GM10847 (cell line): ENCODE results near the gene TRIM59.

Experiments used
- POLR2A ChIP-seq: IDR thresholded peaks from 2 replicates; pipeline ENCODE4 v1.6.1; 2011; ENCODE audit not compliant: insufficient read length; ENCODE audit errors: extremely low read depth

The TRIM59 gene, protein sequence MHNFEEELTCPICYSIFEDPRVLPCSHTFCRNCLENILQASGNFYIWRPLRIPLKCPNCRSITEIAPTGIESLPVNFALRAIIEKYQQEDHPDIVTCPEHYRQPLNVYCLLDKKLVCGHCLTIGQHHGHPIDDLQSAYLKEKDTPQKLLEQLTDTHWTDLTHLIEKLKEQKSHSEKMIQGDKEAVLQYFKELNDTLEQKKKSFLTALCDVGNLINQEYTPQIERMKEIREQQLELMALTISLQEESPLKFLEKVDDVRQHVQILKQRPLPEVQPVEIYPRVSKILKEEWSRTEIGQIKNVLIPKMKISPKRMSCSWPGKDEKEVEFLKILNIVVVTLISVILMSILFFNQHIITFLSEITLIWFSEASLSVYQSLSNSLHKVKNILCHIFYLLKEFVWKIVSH

DNA sequence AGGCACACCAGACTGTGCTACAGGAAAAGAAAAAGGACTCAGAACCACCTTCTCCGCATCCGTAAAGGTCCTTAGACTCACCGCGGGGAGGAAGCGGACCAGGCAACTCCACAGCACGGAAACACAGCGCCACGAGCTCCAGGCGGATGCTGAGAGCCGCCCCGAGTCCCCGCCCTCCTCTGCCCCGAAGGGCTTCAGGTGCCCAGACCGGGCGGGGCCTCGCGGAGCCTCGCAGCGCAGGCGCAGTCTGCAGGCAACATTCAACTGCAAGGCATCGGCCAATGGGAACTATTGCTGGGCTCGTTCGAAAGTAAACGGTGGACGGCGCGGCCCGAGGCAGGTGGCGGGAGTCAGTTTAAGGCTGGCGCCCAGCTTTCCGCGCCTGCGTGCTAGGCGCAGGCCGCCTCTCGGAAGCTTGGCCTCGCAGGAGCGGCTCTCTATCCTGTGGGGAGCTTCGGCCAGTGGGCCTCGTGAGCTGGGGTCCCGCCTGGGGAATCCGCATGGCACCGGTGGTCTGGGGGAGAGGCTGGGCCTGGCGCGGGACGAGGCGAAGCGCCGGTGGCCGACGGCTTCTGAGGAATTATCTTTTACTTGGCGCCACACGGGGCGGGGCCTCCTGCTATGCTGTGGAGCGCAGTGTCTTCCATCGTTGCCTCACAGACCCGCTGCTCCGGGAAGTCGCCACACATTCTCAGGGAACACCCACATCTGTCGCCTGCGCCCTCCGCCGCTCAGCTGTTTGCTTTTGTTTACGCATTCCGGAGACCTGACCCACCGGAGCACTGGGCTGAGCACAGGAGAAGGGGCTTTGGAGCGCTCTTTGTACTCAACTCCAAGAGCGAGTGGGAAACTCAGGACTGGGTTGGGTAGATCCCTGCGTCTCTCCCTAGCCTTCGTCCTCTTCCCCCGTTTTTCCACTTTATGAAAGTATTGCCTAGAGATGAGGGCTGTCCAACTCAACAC, at the start of gene TRIM59:
TSS of gene TRIM59 (minus strand) at position 151 of the 963 bp plus-strand sequence. CDS start 10,603 bp downstream, outside the sequence.
- TF ChIP-seq POLR2A, result peak; percentile 78

DNA sequence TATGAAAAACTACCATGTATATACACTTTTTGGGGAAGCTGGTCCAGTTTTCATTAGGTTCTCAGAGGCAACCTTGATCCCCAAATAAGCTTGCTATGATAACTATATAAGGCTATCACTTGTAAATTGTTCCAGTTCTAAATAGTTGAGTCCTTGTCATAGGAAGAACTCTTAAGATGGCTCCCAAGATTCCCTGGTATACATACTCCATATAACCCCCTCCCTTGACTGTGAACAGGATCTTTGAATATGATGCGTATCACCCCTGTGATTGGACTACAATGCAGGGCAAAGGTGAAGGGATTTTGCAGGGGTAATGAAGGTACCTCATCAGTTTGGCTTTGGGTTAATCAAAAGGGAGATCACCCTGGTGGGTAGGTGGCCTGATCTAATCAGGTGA, 48.6 kb upstream of the TRIM59 start:
- TF ChIP-seq POLR2A, result no peak

DNA sequence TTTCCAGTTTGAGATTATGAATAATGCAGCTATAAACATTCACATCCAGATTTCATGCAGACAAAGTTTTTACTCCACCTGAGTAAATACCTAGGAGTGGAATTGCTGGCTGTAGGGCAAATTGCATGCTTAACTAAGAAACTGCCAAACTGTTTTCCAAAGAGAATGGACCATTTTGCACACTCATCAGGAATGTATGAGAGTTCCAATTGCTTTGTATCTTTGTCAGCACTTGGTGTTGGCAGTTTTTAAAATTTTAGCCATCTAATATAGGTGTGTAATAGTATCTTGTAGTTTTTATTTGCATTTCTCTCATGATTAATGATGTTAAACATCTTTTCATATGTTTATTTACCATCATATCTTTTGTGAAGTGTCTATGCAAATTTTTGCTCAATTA, 40.6 kb upstream of the TRIM59 start:
- TF ChIP-seq POLR2A, result no peak

DNA sequence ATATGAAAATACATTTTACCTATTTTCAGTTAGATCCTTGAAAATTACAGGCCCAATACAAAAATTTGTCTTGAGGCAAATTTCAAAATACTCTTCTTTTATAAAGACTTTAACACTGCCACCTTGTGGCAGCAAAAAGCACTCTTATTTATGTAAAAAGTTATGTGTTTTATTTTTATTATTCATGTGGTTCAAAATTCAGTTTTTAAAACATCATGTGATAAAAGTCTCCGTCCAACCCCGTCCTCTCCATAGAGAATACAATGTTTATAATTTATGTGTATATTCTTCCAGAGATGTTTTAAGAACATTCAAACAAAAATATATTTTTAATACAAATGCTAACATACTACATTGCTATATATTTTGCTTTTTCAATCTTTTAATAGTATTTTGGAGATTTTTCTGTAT, 36.9 kb upstream of the TRIM59 start:
- TF ChIP-seq POLR2A, result no peak

DNA sequence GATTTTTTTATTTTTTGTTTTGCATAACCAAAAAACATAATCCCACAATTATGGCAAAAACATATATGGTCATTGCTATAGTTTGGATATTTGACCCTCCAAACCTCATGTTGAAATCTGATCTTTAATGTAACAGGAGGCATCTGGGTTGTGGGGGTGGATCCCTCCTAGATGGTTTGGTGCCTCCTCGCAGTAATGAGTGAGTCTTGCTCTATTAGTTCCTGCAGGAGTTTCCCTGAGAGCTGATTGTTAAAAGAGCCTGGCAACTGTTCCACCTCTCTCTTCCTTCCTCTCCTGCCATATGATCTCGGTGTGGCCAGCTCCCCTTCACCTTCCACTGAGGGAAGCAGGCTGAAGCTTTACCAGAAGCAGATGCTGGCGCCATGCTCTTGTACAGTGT, 33.2 kb upstream of the TRIM59 start:
- TF ChIP-seq POLR2A, result no peak

DNA sequence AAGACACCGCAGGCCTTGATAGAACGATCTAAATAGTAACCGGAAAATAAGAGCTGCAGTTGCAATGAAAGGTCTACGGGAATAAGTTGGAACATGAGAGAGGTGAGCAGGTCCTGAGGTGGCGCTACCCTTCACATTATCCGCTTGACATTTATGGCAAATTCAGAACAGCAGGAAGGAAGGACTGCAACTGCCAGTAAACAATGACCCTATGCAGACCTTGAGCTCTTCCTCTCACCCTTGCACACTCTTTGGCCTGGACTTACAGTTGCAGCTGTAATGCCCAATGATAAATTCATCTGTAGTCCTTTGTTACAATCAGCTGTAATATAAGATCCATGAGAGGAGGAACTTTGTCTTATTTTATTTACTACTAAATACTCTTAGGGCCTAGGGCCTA, 32.3 kb upstream of the TRIM59 start:
- no peak for TF ChIP-seq POLR2A

DNA sequence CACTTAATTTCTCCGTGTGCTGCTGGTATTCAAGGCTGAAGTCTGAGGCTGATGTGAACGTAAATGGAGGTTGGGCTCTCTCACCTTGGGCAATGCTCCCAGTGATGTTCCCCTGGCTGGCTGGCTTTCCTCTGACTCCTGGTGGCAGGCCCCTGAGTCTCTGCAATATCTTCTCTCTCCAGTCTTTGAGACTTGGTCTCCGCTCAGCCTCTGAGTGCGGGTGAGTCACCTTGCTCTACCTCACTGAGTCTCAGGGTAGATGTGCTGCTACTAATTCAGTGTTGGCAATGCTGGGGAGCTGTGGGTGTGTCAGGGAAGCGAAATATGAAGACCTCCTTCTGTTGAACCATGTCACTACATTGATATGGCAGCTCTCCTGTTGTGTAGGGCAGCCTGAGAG, 31.3 kb upstream of the TRIM59 start:
- no peak for TF ChIP-seq POLR2A

DNA sequence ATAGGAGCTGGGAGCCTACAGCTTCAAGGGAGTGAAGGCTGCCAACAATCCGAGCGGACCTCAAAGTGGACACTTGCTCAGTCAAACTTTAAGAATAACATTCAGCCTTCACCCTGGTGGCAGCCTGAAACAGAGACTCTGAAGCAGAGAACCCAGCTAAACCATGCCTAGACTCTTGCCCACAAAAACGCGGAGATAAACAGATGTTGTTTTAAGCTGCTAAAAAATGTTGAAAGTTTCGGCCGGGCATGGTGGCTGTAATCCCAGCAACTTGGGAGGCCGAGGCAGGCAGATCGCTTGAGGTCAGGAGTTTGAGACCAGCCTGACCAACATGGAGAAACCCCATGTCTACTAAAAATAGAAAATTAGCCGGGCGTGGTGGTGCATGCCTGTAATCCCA, 29.8 kb upstream of the TRIM59 start:
- no peak for TF ChIP-seq POLR2A

DNA sequence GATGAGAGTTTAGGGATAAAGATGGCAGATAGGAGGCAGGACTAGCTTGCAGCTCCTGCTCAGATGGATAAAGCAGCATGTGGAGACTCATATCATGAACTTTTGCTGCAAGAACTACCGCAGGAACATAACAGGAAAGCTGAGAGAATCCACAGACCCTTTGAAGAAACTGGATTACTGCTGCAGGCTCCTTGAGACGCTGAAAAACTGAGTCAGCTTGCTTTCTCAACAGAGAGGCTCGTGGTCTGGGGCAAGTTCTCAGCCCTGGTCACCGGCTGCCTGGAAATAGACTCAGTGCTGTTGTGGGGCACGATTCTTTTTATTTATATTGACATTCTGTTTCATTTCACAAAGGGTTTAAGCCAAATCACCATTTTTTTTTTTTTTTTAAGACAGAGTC, 28.8 kb upstream of the TRIM59 start:
- no peak for TF ChIP-seq POLR2A

DNA sequence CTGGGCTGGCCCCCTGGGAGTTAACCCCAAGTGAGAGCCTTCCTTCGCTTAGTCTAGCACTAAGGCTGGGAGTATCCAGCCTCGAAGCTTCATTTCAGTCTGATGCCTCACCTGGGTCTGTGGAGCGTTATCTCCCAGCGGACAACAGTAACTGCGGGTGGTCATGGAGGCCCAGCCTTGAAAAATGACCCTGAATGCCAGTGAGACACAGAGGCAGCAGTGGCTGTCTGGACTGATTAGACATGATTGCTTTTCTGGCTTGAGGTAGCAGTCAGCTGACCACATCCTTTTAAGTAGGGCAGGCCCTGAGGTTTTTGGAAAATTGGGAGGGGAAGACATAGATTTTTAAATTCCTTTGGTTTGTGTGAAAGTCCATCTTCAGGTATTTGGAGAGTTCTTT, 28.2 kb upstream of the TRIM59 start:
- TF ChIP-seq POLR2A, result no peak

DNA sequence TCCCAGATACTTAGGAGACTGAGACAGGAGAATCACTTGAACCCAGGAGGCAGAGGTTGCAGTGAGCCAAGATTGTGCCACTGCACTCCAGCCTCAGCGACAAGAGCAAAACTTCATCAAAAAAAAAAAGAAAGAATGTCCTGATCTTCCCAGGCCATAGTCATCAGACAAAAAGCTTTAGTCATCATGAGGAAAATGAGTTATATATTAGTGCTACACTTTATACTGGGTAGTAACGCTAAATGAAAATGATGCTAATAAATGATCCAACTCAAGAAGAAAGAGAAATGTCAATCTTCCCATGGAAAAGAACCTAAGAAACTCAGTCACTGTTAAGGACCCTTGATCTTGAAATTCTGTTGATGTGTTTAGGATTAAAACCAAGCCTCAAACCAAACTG, 26.3 kb upstream of the TRIM59 start:
- no peak for TF ChIP-seq POLR2A

DNA sequence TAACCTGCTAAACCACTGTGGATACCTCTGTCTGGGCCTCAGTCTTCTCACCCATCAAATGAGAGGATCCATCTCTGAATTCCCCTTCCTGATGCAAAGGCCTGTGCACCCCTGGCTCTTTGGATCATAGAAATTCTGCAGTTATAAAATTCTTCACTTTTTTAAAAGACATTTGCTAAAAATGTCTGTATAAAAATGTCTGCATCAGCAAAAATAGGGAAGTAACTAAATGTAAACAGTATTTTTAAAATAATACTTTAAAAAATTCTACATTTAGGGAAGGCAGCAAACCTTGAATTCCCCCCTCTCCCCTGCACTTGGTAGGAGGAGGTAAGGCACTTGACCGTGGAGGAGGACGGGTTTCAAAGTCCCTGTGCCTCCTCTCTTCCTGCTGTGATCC, 25.6 kb upstream of the TRIM59 start:
- no peak for TF ChIP-seq POLR2A

DNA sequence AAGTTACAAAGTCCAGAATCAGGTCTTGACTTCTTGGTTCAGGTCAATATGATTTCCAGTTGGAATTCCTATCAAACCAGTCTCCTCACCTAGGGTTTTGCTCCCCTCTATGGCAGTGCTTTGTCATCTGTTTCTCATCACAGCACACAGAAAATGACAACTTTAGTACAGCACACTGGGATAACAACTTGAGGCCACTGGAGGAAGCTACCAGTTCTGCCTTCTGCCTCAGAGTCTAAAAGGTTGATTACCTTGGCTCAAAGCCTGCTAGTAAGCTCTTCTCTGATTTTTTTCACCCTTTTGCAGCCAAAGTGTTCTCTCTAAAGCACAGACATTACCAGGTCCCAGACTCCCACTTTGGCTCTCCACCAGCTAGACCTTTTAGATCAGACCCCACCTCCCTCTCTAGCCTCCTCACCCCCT, 24.8 kb upstream of the TRIM59 start:
- no peak for TF ChIP-seq POLR2A

DNA sequence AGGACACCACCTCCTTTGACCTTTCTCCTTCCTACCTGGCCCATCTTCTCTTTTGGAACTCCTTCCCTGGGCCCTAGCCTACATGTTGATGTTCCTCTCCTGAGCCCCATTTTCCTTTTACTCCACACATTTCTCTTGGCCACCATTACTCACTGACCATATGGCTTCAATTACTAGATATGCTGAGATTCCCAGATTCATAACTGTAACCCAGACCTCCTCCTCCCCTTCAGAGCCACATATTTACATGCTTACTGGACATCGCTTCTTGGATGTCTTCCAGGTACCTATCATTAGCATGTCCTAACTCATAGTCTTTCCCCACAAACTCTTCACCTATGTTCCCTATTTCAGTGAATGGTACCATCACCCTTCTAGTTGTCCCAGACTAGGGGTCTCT, 24.4 kb upstream of the TRIM59 start:
- no peak for TF ChIP-seq POLR2A

DNA sequence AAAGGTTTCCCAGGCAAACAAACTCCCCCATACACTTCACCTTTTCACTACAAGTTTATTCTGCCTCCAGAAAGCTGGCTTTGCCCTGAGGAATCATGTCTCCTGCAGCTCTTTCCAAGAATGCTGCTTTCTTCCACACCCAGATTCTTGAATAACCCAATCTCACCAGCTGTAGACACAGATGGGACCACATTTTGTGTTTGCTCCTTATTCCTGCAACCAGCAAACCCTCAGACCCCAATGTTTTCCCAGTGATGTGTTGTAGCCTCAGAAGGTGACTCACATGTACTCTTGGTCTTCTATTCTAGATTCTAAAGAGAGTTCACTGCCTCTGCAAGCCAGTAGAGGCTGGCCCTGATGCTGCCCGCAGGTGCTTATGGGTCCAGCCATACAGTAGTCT, 23.6 kb upstream of the TRIM59 start:
- no peak for TF ChIP-seq POLR2A

DNA sequence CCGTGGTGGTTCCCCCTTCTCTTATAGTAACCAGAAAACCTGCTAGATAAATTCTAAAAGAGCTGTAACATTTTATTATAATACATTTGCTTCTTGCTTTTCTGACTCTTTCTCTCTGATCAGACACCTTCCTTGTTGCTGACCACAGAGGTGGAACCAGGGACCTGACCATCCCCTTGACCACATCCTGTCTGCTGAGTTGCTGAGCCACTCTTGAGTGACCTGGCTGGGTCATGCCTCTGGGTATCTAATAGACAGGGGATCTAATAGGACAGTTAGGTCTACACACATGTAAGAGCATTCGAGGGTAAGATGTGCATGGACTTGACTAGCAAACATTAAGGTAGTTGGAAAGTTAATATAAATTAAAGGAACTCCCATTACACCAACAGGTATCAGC, 22.8 kb upstream of the TRIM59 start:
- no peak for TF ChIP-seq POLR2A
